ENCODE data around the gene ZNRF2.

Gene ZNRF2

DNA sequence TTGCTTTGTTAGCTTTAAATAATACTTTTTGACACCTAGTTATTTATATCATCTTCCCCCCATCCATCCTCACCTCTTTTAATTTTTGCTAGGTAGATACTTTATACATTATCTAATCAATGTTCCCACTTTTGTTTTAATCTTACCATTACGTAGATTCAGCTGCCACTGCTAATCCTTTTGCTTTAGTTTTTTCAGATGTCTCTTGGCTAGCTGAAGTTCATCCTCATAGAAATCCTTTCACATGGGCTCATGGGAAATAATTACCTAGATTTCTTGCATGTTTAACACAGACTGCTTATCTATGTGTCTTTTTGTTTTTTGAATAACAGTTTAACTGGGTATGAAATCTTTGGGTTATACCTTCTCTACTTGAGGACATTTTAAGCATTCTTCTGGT is 60.1 kb downstream of the ZNRF2 start:
- TF ChIP-seq EZH2 (IDR thresholded peaks at IDR 0.05; ENCODE audit: borderline replicate concordance, low read length) (no peak), CTCF (IDR thresholded peaks at IDR 0.05; ENCODE audit: low read length) (no peak)
- H3K27ac ChIP-seq (ENCODE audit: low read depth, low read length, poor library complexity, severe bottlenecking): peak overlapping the region; percentile 31
- H3K4me3 ChIP-seq (ENCODE audit: low read depth, low read length, poor library complexity, severe bottlenecking): no peak overlapping the region
- H3F3A ChIP-seq (ENCODE audit: insufficient read depth, low read length): peaks cover 3% of the 10 kb centered on the region; the same call in 1 of the 2 replicates
- H4K20me1 ChIP-seq (ENCODE audit: insufficient read depth, low read length): no peaks in the 10 kb centered on the region
- peaks cover 4% of the 10 kb centered on the region; the same call in 1 of the 2 replicates for H3K36me3 ChIP-seq (ENCODE audit: insufficient read depth, low read length)
- H3K9ac ChIP-seq (ENCODE audit: low read length): no peak overlapping the region; the same call in 1 of the 2 replicates
- H3K9me2 ChIP-seq (ENCODE audit: low read depth, low read length): no peaks in the 10 kb centered on the region
- 0 out of 2 replicates have a peak, but pooled peaks cover 2% of the 10 kb centered on the region for H3K9me3 ChIP-seq (ENCODE audit: low read length)
- H3K4me2 ChIP-seq (ENCODE audit: low read length): peak overlapping the region; percentile 5; the same call in 1 of the 2 replicates
- H3K79me2 ChIP-seq (ENCODE audit: insufficient read depth, low read length): peaks cover 39% of the 10 kb centered on the region
- H3K27me3 ChIP-seq (ENCODE audit: insufficient read depth, low read length): no peaks in the 10 kb centered on the region
- no peak overlapping the region for H2AFZ ChIP-seq (ENCODE audit: low read length)
- peaks cover 61% of the 10 kb centered on the region for H3K4me1 ChIP-seq (ENCODE audit: insufficient read depth, low read length, severe bottlenecking)

DNA sequence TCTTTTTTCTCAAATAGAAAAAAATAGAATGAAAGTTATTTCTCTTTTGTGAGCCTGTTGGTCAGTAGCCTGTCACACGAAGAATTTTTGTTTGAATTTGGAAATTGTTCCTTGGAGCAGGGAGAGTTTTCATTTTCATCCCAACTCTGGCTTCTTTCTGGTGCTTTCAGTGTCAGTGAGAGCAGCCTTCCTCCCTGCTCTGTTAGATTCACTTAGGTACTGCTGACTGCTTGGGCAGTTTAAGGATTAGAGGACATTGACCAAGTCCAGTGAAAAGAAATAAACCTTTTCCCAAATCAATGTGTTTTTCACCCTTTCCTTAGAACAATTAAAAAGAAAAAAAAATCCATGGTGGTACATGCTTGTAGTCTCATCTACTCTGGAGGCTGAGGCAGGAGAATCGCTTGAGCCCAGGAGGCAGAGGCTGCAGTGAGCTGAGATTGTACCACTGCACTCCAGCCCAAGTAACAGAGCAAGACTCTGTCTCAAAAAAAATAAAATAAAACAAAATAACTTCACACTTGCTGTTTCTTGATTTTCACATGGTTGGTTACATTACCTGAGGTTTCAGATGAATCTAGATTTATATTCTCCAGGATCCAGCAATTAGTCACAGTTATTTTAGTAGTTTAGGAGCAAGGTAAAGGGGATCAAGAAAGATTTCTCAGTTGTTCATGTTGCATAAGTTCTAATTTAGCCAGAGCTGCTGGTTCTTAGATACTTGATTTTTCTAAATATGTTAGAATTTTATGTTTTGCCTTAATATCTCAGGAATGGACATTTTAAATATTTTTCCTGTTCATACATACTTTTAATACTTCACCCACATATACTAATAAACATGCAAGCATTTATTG is 63.1 kb downstream of the ZNRF2 start:
- TF ChIP-seq EZH2 (IDR thresholded peaks at IDR 0.05; ENCODE audit: borderline replicate concordance, low read length): no peak
- TF ChIP-seq CTCF (IDR thresholded peaks at IDR 0.05; ENCODE audit: low read length): no peak
- Histone ChIP-seq H3K4me1 (ENCODE audit: insufficient read depth, low read length, severe bottlenecking) (peaks cover 87% of the 10 kb centered on the region), H3K4me3 (ENCODE audit: low read depth, low read length, poor library complexity, severe bottlenecking) (no peak overlapping the region), H3K9me3 (ENCODE audit: low read length) (no peaks in the 10 kb centered on the region), H3F3A (ENCODE audit: insufficient read depth, low read length) (peaks cover 3% of the 10 kb centered on the region; the same call in 1 of the 2 replicates), H3K9me2 (ENCODE audit: low read depth, low read length) (no peaks in the 10 kb centered on the region), H3K27ac (ENCODE audit: low read depth, low read length, poor library complexity, severe bottlenecking) (peak overlapping the region; percentile 84), H3K79me2 (ENCODE audit: insufficient read depth, low read length) (peaks cover 49% of the 10 kb centered on the region), H3K9ac (ENCODE audit: low read length) (peak overlapping the region; percentile 2; the same call in 1 of the 2 replicates), H4K20me1 (ENCODE audit: insufficient read depth, low read length) (no peaks in the 10 kb centered on the region), H2AFZ (ENCODE audit: low read length) (no peak overlapping the region), H3K27me3 (ENCODE audit: insufficient read depth, low read length) (no peaks in the 10 kb centered on the region), H3K36me3 (ENCODE audit: insufficient read depth, low read length) (peaks cover 4% of the 10 kb centered on the region; the same call in 1 of the 2 replicates), H3K4me2 (ENCODE audit: low read length) (peak overlapping the region; percentile 57)

- peak overlapping the region; percentile 84 for H3K27ac ChIP-seq (ENCODE audit: low read depth, low read length, poor library complexity, severe bottlenecking)
- H3K9me2 ChIP-seq (ENCODE audit: low read depth, low read length): no peaks in the 10 kb centered on the region
- peaks cover under 1% of the 10 kb centered on the region; the same call in 1 of the 2 replicates for H3K36me3 ChIP-seq (ENCODE audit: insufficient read depth, low read length)
- no peaks in the 10 kb centered on the region for H4K20me1 ChIP-seq (ENCODE audit: insufficient read depth, low read length)
- peak overlapping the region; percentile 41 for H3K9ac ChIP-seq (ENCODE audit: low read length)
- no peaks in the 10 kb centered on the region for H3K27me3 ChIP-seq (ENCODE audit: insufficient read depth, low read length)
- no peaks in the 10 kb centered on the region for H3K9me3 ChIP-seq (ENCODE audit: low read length)
- H3K4me1 ChIP-seq (ENCODE audit: insufficient read depth, low read length, severe bottlenecking): peaks cover 87% of the 10 kb centered on the region
- H3K4me3 ChIP-seq (ENCODE audit: low read depth, low read length, poor library complexity, severe bottlenecking): peak overlapping the region; percentile 38
- H3K4me2 ChIP-seq (ENCODE audit: low read length): peak overlapping the region; percentile 57
- no peak overlapping the region for H2AFZ ChIP-seq (ENCODE audit: low read length)
- peaks cover 42% of the 10 kb centered on the region for H3K79me2 ChIP-seq (ENCODE audit: insufficient read depth, low read length)
- H3F3A ChIP-seq (ENCODE audit: insufficient read depth, low read length): peaks cover 3% of the 10 kb centered on the region; the same call in 1 of the 2 replicates
- no peak for TF ChIP-seq EZH2 (IDR thresholded peaks at IDR 0.05; ENCODE audit: borderline replicate concordance, low read length)
- TF ChIP-seq CTCF (IDR thresholded peaks at IDR 0.05; ENCODE audit: low read length): no peak
Measured at GRCh38 chr7:30348083-30348560, 63.7 kb downstream of the ZNRF2 start.

All from OCI-LY1 (cell line).